Suprapubic skin (tissue), 4 donors: ENCODE measurements around the gene SLC49A4. TPM values are rescaled to one million over a fixed set of nuclear protein-coding genes. Genes with fewer than 3 reads are reported as not detected.

Experiments used
- DNase-seq, 2 donors: peaks; one replicate each; pipeline ENCODE4 v3.0.0-alpha.2; 2019; ENCODE audit warnings: low spot score in 2 of 2
- H3K27ac ChIP-seq: fragments of 200-600 bp; sonication (generic); one replicate; pipeline ENCODE4 v1.5.1; 2019
- H3K27me3 ChIP-seq: fragments of 200-600 bp; sonication (generic); one replicate; pipeline ENCODE4 v1.5.1; 2019
- H3K36me3 ChIP-seq: fragments of 200-600 bp; sonication (generic); one replicate; pipeline ENCODE4 v1.5.1; 2019
- H3K4me1 ChIP-seq: fragments of 200-600 bp; sonication (generic); one replicate; pipeline ENCODE4 v1.5.1; 2019
- H3K4me3 ChIP-seq: fragments of 200-600 bp; sonication (generic); one replicate; pipeline ENCODE4 v1.5.1; 2019; ENCODE audit warnings: mild to moderate bottlenecking
- H3K9me3 ChIP-seq: fragments of 200-600 bp; sonication (generic); one replicate; pipeline ENCODE4 v1.5.1; 2019
- EP300 ChIP-seq: sonication (generic); formaldehyde crosslinking; IDR thresholded peaks from one replicate; pipeline ENCODE4 v1.6.1; 2017; ENCODE audit warnings: antibody characterized with exemption
- POLR2A ChIP-seq, 2 donors: fragments of 450-650 bp; IDR thresholded peaks; one replicate each; pipeline ENCODE4 v1.6.1; 2017; ENCODE audit warnings: antibody characterized with exemption in 2 of 2, mild to moderate bottlenecking in 2 of 2, moderate library complexity in 2 of 2
- POLR2AphosphoS5 ChIP-seq, 3 donors: sonication (generic); formaldehyde crosslinking; IDR thresholded peaks; one replicate each; pipeline ENCODE4 v1.6.1; 2017; ENCODE audit warnings: antibody characterized with exemption in 3 of 3
- WGBS: methylation state at CpG from one replicate; pipeline ENCODE4 v1.1.5; 2018; 5-methylcytosine and 5-hydroxymethylcytosine counted together
- total RNA-seq, 4 donors: library from RNA; depleted of rRNA; stranded (reverse); fragments of >200 nt; gene quantifications; one replicate each; pipeline ENCODE4 v1.1.0, GENCODE V29; 2016
- TF ChIP-seq, protein P1 (sequence below), 2 donors: fragments of 200-600 bp in 1 of 2; fragments of 450-650 bp in 1 of 2; sonication (generic) in 1 of 2; IDR thresholded peaks; one replicate each; pipeline ENCODE4 v1.5.1; 2016 to 2019; ENCODE audit warnings: antibody characterized with exemption in 2 of 2, mild to moderate bottlenecking in 1 of 2, moderate library complexity in 1 of 2

Gene SLC49A4
- total RNA-seq, 4 donors from 2014 or later: 20.9 to 34.0 (median 32.1) TPM

DNA sequence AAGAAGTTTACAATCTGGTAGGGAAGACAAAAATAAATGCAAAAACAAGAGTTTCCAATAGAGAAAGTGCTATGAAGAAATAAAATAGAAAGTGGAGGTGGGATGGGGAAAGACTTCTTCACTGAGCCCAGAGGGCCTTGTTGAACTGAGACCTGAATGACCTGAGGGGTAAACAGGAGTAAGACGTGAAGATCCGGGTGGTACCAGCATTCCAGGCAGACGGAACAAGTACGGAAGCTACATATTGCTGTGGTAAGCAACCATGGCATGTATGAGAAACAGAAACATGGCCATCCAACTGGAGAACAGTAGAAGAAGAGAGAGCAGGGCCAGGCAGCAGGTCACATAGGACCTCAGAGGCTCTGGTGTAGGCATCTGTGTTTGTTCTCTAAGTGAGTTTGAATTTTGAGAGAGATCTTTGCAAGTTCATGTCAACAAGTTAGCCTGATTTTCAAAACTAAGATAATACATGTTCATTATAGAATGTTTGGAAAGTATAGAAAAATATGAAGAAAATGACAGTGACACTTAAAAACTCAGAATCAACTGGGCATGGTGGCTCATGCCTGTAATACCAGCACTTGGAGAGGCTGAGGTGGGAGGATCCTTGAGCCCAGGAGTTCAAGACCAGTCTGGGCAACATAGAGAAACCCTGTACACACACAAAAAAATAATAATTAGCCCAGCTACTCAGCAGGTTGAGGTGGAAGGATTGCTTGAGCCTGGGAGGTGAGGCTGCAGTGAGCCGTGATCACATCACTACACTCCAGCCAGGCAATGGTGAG lies 64.3 kb downstream of the SLC49A4 start:
- TF ChIP-seq POLR2AphosphoS5 (IDR thresholded peaks at IDR 0.05): no peak
- TF ChIP-seq, protein P1, sequence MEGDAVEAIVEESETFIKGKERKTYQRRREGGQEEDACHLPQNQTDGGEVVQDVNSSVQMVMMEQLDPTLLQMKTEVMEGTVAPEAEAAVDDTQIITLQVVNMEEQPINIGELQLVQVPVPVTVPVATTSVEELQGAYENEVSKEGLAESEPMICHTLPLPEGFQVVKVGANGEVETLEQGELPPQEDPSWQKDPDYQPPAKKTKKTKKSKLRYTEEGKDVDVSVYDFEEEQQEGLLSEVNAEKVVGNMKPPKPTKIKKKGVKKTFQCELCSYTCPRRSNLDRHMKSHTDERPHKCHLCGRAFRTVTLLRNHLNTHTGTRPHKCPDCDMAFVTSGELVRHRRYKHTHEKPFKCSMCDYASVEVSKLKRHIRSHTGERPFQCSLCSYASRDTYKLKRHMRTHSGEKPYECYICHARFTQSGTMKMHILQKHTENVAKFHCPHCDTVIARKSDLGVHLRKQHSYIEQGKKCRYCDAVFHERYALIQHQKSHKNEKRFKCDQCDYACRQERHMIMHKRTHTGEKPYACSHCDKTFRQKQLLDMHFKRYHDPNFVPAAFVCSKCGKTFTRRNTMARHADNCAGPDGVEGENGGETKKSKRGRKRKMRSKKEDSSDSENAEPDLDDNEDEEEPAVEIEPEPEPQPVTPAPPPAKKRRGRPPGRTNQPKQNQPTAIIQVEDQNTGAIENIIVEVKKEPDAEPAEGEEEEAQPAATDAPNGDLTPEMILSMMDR (IDR thresholded peaks at IDR 0.05): no peak
- no peak for TF ChIP-seq EP300
- no peak for TF ChIP-seq POLR2A (IDR thresholded peaks at IDR 0.05)
- 87% methylated on average over 5 of the region's 5 CpGs for WGBS
- Histone ChIP-seq H3K4me1 (no peaks in the 10 kb centered on the region), H3K27me3 (no peaks in the 10 kb centered on the region), H3K36me3 (peaks cover 22% of the 10 kb centered on the region), H3K4me3 (no peak overlapping the region), H3K9me3 (no peaks in the 10 kb centered on the region), H3K27ac (no peak overlapping the region)
- no peak for DNase-seq

DNA sequence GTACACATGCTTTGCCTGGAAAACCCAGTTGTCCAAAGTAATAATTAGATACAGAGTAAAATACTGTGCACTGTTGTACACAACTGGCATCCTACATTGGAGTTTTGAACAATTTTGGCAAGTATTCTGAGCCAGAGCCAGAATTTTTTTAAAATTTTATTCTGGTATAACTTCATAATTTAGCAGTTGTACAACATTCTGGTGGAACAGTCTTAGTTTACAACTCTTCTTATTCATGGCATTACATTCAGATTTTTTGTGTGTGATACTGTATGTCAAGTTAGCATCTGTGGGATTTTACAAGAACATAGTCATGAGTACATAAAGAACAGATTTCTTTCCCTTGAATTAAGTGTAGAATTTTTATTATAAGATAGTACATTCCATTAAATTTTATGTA lies 67.5 kb downstream of the SLC49A4 start:
- Histone ChIP-seq H3K36me3 (peaks cover 21% of the 10 kb centered on the region), H3K27me3 (no peaks in the 10 kb centered on the region), H3K9me3 (no peaks in the 10 kb centered on the region), H3K4me1 (no peaks in the 10 kb centered on the region), H3K4me3 (no peak overlapping the region), H3K27ac (no peak overlapping the region)
- no peak for TF ChIP-seq POLR2AphosphoS5 (IDR thresholded peaks at IDR 0.05)
- TF ChIP-seq, protein P1 (IDR thresholded peaks at IDR 0.05): no peak
- no peak for TF ChIP-seq EP300
- TF ChIP-seq POLR2A (IDR thresholded peaks at IDR 0.05): no peak
- no peak for DNase-seq

- no peaks in the 10 kb centered on the region for H3K4me1 ChIP-seq
- no peaks in the 10 kb centered on the region for H3K9me3 ChIP-seq
- peaks cover 21% of the 10 kb centered on the region for H3K36me3 ChIP-seq
- no peak overlapping the region for H3K27ac ChIP-seq
- no peak for TF ChIP-seq POLR2A (IDR thresholded peaks at IDR 0.05)
- no peak for TF ChIP-seq POLR2AphosphoS5 (IDR thresholded peaks at IDR 0.05)
- TF ChIP-seq EP300: no peak
- TF ChIP-seq, protein P1 (IDR thresholded peaks at IDR 0.05): no peak
- no peak overlapping the region for H3K4me3 ChIP-seq
- no peak for DNase-seq
- no peaks in the 10 kb centered on the region for H3K27me3 ChIP-seq
Observed at GRCh38 chr3:122864498-122864897, 69.6 kb downstream of the SLC49A4 start.

DNA sequence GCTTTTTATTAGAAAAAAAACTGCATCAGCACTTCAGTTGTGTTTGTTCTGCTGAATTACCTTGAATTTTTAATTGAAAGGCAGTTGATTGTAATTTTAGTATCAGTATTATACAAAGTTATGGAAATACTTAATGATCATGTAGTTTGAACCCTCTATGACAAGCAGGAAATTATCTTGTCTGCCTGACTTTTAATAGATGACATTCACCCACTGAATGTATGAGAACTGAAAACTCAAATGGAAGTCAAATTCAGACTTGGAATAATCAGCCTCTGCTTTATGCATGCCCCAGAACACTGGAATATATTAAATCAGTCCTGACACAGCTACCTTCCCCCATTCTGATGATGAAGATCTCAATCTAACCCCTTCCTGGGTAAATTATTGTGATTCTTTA lies 73.5 kb downstream of the SLC49A4 start:
- Histone ChIP-seq H3K27me3 (no peaks in the 10 kb centered on the region), H3K4me1 (no peaks in the 10 kb centered on the region), H3K36me3 (peaks cover 21% of the 10 kb centered on the region), H3K9me3 (no peaks in the 10 kb centered on the region), H3K4me3 (no peak overlapping the region), H3K27ac (no peak overlapping the region)
- TF ChIP-seq EP300 (no peak), POLR2AphosphoS5 (IDR thresholded peaks at IDR 0.05) (no peak), POLR2A (IDR thresholded peaks at IDR 0.05) (no peak)
- TF ChIP-seq, protein P1 (IDR thresholded peaks at IDR 0.05): no peak
- DNase-seq: no peak

DNA sequence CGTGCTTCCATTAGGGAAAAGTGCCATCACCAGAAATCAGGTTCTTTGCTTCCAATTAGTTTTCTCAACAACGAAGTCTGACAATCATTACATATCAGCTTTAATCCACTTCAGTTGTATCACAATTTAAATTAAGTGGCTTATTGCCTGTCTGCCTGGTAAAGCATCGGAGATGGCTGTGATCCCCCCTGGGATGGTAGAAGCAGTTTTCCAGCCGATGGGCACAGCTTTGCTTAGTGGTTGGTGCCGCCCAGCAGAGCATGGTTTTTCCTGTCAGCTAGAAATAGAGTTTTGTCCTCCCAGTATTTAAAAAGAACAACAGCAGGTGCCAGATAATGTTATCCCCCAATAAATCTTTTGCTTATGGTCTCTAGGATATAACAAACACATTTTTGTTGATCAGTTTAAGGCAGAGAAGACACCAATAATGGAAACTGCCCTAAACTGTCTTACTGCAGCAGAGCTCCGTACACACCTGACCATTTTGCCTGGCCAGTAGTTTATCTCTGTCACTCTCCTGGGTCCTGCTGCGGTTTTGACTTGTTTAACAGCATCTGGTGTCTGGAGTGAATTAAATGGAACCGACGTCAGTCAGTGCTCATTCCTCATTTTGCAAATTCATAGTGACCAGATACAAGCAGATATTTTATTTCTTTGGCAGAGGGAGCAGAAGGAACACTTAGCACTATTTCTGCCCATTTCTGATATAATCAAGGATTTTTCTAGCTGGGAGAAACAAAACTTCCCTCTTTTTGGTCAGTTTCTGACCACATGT lies 79.1 kb downstream of the SLC49A4 start:
- Histone ChIP-seq H3K36me3 (peaks cover 15% of the 10 kb centered on the region), H3K9me3 (no peaks in the 10 kb centered on the region), H3K4me1 (no peaks in the 10 kb centered on the region), H3K27me3 (no peaks in the 10 kb centered on the region), H3K4me3 (no peak overlapping the region), H3K27ac (no peak overlapping the region)
- DNase-seq: no peak
- 86% methylated on average over 9 of the region's 9 CpGs for WGBS
- no peak for TF ChIP-seq EP300
- TF ChIP-seq POLR2A (IDR thresholded peaks at IDR 0.05): no peak
- TF ChIP-seq, protein P1 (IDR thresholded peaks at IDR 0.05): no peak
- TF ChIP-seq POLR2AphosphoS5 (IDR thresholded peaks at IDR 0.05): no peak
